GM10266 (cell line): ENCODE data around the gene PADI2.

Source experiments
- DNase-seq: peaks from one replicate; pipeline ENCODE4 v3.0.0; 2012; ENCODE audit errors: extremely low spot score
- TF ChIP-seq, protein P1 (sequence below): IDR thresholded peaks from 2 replicates; pipeline ENCODE4 v1.5.1; 2012; ENCODE audit warnings: mild to moderate bottlenecking, low read depth; ENCODE audit not compliant: control insufficient read depth, insufficient read depth; ENCODE audit errors: missing control alignments

The PADI2 gene

GRCh38 chr1:17082761-17083160, 36.5 kb downstream of the PADI2 start:
- no peak for DNase-seq
- TF ChIP-seq, protein P1, sequence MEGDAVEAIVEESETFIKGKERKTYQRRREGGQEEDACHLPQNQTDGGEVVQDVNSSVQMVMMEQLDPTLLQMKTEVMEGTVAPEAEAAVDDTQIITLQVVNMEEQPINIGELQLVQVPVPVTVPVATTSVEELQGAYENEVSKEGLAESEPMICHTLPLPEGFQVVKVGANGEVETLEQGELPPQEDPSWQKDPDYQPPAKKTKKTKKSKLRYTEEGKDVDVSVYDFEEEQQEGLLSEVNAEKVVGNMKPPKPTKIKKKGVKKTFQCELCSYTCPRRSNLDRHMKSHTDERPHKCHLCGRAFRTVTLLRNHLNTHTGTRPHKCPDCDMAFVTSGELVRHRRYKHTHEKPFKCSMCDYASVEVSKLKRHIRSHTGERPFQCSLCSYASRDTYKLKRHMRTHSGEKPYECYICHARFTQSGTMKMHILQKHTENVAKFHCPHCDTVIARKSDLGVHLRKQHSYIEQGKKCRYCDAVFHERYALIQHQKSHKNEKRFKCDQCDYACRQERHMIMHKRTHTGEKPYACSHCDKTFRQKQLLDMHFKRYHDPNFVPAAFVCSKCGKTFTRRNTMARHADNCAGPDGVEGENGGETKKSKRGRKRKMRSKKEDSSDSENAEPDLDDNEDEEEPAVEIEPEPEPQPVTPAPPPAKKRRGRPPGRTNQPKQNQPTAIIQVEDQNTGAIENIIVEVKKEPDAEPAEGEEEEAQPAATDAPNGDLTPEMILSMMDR: no peak

DNA sequence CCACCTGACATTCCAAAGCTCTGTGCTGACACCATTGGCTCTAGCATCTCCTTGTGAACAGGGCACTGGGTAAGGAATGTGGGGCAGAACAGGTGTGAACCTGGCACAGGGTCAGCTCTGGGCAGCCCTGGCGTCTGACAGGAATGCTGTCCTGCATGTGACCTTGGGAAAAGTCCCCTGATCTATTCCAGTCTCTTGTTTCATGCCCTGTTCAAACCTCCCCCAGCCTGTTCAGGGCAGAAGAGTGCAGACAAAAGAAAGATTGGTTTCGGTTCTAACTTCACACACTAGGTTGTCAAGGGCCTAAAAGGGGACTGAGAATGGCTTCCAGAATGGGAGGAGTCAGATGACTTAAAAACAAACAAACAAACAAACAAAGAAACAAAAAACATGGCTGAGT, 37.8 kb downstream of the PADI2 start:
- TF ChIP-seq, protein P1: no peak
- DNase-seq: no peak

DNA sequence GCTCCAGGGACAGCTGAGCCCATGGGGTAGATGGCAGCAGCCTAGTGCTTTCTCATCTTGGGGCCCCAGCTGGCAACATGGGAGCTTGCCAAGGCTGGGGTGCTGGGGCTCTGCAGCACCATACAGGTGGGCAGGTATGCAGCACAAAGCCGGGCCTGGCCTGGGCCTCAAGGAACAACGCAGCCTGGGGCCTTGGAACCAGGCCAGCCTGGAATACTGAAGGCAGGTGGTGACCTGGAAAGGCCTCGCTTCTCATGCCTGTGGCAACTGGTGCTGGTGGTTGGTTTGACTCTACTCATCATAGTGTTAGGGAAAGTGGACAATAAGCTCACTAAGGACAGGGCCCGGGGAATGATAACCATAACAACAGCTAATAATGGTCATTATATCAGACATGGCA, 38.4 kb downstream of the PADI2 start:
- TF ChIP-seq, protein P1: no peak
- DNase-seq: no peak

- TF ChIP-seq, protein P1: no peak
- no peak for DNase-seq
Observed at GRCh38 chr1:17080085-17080759, 39.0 kb downstream of the PADI2 start.

DNA sequence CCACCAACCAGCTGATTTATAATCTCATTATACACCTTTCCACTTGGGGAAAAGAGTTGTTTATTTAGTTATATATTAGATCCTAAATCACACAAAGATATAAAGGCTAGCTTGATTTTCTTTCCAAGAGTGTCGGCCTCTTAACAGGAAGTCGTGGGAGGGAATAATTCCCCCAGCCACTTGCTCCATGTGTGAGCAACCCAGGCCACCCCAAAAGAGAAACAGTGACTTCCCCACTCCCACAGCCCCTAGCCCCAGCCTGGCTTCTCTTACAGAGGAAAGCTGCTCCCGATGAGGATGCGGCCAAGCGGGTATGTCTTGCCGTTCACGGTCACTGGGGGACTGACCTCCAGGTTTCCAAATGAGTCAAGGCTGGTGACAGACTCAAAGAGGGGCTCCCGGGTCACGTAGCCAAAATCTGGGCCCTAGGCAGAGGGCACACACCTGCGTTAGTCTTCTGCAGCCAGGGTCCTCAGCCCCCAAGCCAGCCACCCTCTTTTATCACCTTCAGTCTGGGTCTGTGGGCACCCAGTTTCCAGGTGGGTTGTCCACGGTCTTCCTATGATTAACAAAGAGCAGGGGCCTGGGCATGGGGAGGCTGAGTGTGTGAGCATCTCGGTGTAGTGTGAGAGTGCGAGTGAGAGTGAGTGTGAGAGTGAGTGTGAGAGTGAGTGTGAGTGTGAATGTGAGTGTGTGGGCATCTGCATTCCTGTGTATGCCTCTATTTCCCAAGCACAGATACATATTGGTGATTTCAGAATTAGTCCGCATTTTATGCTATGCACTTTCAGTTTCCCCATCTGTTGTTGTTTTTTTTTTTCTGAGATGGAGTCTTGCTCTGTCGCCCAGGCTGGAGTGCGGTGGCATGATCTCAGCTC, 40.0 kb downstream of the PADI2 start:
- no peak for DNase-seq
- TF ChIP-seq, protein P1: no peak

DNA sequence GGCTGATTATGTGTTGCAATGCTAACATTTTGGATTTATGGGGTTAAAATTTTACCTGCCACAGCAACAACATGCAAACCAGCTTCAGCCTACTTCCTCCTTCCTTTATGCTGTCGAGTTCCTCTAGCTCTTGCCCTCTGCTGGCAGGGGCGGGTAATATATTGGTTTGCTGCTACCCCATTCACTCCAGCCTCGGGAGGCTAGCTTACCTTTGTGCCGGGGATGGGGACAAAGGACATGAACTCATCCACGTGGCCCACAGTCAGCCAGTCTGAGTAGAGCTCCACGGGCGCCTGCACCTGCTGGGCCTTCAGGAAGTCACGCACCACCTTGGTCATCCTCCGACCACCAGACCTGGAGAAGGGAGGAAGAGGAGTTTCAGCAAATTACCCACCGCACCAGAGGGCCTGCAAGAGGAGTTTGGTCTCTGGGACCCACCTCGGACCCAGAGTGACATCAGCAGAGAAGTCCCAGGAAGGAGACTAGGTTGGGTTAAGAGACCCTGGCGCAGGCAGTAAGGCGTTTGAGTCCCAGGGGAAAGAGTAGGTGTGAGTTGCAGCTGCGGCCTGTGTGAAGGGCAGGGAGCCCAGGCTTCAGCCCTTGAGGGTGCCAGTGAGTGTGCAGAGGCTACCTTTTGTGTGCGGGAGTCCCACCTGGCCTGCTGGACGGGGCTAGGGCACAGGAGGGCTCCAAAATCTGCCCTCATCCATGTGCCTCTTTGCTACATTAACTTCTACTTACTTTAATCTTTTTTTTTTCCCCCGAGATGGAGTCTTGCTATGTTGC, 43.6 kb downstream of the PADI2 start:
- DNase-seq: no peak
- TF ChIP-seq, protein P1: peak; percentile 20
